ENCODE measurements around the gene CSAG1. TPM values are rescaled to one million over a fixed set of nuclear protein-coding genes. Genes with fewer than 3 reads are reported as not detected.

Gene CSAG1
- total RNA-seq, 1 experiment from 2014 or later, result 1.2 TPM

DNA sequence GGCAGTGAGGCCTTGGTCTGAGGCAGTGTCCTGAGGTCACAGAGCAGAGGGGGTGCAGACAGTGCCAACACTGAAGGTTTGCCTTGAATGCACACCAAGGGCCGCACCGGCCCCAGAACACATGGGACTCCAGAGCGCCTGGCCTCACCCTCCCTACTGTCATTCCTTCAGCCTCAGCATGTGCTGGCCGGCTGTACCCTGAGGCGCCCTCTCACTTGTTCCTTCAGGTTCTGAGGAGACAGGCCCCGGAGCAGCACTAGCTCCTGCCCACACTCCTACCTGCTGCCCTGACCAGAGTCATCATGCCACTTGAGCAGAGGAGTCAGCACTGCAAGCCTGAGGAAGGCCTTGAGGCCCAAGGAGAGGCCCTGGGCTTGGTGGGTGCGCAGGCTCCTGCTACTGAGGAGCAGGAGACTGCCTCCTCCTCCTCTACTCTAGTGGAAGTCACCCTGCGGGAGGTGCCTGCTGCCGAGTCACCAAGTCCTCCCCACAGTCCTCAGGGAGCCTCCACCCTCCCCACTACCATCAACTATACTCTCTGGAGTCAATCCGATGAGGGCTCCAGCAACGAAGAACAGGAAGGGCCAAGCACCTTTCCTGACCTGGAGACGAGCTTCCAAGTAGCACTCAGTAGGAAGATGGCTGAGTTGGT lies 2.5 kb upstream of the CSAG1 start:
- no peaks in the 10 kb centered on the region for H3K36me3 ChIP-seq (ENCODE audit: control insufficient read depth in 1 of 2, insufficient read depth in 2 of 2, low read length in 2 of 2)
- no peaks in the 10 kb centered on the region for H4K20me1 ChIP-seq (ENCODE audit: insufficient read depth)
- DNase-seq (ENCODE audit: low read depth, low spot score) (no peak), ATAC-seq (no peak)
- intact Hi-C loops (cut with micrococcal nuclease), result no loop called here
- no peak for TF ChIP-seq EZH2 (IDR thresholded peaks at IDR 0.05)
- BruUV-seq (replicated peaks), result no TSS peak
- no peaks in the 10 kb centered on the region for H3K79me2 ChIP-seq (ENCODE audit: insufficient read depth, low read length)
- no peaks in the 10 kb centered on the region for H3K9me3 ChIP-seq (ENCODE audit: control insufficient read depth in 1 of 2, insufficient read depth in 1 of 2, low read depth in 1 of 2, low read length in 2 of 2)
- H3K27ac ChIP-seq (ENCODE audit: low read depth, low read length), result no peak overlapping the region
- ChIA-PET RAD21 (ENCODE audit: low non-redundant PET in 1 of 2, low total read pairs in 2 of 2, uncharacterized antibody in 2 of 2, unreplicated experiment in 2 of 2) (no interaction called here), POLR2A (no interaction called here), CTCF (no interaction called here)
- H3K9ac ChIP-seq (ENCODE audit: low read length), result no peak overlapping the region
- no peak overlapping the region for H3K4me2 ChIP-seq (ENCODE audit: low read length)
- no peak overlapping the region for H2AFZ ChIP-seq (ENCODE audit: low read depth, low read length, poor library complexity, severe bottlenecking)
- no peaks in the 10 kb centered on the region for H3K4me1 ChIP-seq (ENCODE audit: control insufficient read depth in 1 of 2, insufficient read depth in 2 of 2, low read length in 2 of 2)
- H3K4me3 ChIP-seq (replicated peaks in 1 of 2; ENCODE audit: low read depth in 1 of 2, low read length in 2 of 2), result no peak overlapping the region
- no peaks in the 10 kb centered on the region for H3K27me3 ChIP-seq (ENCODE audit: insufficient read depth, low read length)
- H3K9me2 ChIP-seq (ENCODE audit: insufficient read depth), result no peaks in the 10 kb centered on the region

DNA sequence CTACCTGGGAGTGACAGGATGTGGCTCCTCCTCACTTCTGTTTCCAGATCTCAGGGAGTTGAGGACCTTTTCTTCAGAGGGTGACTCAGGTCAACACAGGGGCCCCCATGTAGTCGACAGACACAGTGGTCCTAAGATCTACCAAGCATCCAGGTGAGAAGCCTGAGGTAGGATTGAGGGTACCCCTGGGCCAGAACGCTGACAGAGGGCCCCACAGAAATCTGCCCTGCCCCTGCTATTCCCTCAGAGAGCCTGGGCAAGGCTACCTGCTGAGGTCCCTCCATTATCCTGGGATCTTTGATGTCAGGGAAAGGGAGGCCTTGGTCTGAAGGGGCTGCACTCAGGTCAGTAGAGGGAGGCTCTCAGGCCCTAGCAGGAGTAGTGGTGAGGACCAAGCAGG lies 1.6 kb upstream of the CSAG1 start:
- Histone ChIP-seq H3K9me2 (ENCODE audit: insufficient read depth) (no peaks in the 10 kb centered on the region), H4K20me1 (ENCODE audit: insufficient read depth) (no peaks in the 10 kb centered on the region), H3K4me2 (ENCODE audit: low read length) (no peak overlapping the region), H3K27ac (ENCODE audit: low read depth, low read length) (no peak overlapping the region), H3K4me3 (replicated peaks in 1 of 2; ENCODE audit: low read depth in 1 of 2, low read length in 2 of 2) (no peak overlapping the region), H3K27me3 (ENCODE audit: insufficient read depth, low read length) (no peaks in the 10 kb centered on the region), H3K36me3 (ENCODE audit: control insufficient read depth in 1 of 2, insufficient read depth in 2 of 2, low read length in 2 of 2) (no peaks in the 10 kb centered on the region), H2AFZ (ENCODE audit: low read depth, low read length, poor library complexity, severe bottlenecking) (no peak overlapping the region), H3K79me2 (ENCODE audit: insufficient read depth, low read length) (no peaks in the 10 kb centered on the region), H3K4me1 (ENCODE audit: control insufficient read depth in 1 of 2, insufficient read depth in 2 of 2, low read length in 2 of 2) (no peaks in the 10 kb centered on the region), H3K9me3 (ENCODE audit: control insufficient read depth in 1 of 2, insufficient read depth in 1 of 2, low read depth in 1 of 2, low read length in 2 of 2) (no peaks in the 10 kb centered on the region), H3K9ac (ENCODE audit: low read length) (no peak overlapping the region)
- ChIA-PET RAD21 (ENCODE audit: low non-redundant PET in 1 of 2, low total read pairs in 2 of 2, uncharacterized antibody in 2 of 2, unreplicated experiment in 2 of 2) (no interaction called here), POLR2A (no interaction called here), CTCF (no interaction called here)
- DNase-seq (ENCODE audit: low read depth, low spot score), result no peak
- ATAC-seq, result no peak
- no peak for TF ChIP-seq TCF7L2 (IDR thresholded peaks at IDR 0.05; ENCODE audit: borderline replicate concordance, extremely low read depth, insufficient read depth, insufficient read length)
- no peak for TF ChIP-seq ZFX (IDR thresholded peaks at IDR 0.05)
- TF ChIP-seq CEBPB (IDR thresholded peaks at IDR 0.05; ENCODE audit: low read depth), result no peak
- TF ChIP-seq, protein P1, sequence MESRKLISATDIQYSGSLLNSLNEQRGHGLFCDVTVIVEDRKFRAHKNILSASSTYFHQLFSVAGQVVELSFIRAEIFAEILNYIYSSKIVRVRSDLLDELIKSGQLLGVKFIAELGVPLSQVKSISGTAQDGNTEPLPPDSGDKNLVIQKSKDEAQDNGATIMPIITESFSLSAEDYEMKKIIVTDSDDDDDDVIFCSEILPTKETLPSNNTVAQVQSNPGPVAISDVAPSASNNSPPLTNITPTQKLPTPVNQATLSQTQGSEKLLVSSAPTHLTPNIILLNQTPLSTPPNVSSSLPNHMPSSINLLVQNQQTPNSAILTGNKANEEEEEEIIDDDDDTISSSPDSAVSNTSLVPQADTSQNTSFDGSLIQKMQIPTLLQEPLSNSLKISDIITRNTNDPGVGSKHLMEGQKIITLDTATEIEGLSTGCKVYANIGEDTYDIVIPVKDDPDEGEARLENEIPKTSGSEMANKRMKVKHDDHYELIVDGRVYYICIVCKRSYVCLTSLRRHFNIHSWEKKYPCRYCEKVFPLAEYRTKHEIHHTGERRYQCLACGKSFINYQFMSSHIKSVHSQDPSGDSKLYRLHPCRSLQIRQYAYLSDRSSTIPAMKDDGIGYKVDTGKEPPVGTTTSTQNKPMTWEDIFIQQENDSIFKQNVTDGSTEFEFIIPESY (IDR thresholded peaks at IDR 0.05; ENCODE audit: extremely low read depth, insufficient replicate concordance, low read length), result no peak
- TF ChIP-seq, protein P2, sequence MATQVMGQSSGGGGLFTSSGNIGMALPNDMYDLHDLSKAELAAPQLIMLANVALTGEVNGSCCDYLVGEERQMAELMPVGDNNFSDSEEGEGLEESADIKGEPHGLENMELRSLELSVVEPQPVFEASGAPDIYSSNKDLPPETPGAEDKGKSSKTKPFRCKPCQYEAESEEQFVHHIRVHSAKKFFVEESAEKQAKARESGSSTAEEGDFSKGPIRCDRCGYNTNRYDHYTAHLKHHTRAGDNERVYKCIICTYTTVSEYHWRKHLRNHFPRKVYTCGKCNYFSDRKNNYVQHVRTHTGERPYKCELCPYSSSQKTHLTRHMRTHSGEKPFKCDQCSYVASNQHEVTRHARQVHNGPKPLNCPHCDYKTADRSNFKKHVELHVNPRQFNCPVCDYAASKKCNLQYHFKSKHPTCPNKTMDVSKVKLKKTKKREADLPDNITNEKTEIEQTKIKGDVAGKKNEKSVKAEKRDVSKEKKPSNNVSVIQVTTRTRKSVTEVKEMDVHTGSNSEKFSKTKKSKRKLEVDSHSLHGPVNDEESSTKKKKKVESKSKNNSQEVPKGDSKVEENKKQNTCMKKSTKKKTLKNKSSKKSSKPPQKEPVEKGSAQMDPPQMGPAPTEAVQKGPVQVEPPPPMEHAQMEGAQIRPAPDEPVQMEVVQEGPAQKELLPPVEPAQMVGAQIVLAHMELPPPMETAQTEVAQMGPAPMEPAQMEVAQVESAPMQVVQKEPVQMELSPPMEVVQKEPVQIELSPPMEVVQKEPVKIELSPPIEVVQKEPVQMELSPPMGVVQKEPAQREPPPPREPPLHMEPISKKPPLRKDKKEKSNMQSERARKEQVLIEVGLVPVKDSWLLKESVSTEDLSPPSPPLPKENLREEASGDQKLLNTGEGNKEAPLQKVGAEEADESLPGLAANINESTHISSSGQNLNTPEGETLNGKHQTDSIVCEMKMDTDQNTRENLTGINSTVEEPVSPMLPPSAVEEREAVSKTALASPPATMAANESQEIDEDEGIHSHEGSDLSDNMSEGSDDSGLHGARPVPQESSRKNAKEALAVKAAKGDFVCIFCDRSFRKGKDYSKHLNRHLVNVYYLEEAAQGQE (IDR thresholded peaks at IDR 0.05; ENCODE audit: low read depth), result no peak
- TF ChIP-seq EGR1 (IDR thresholded peaks at IDR 0.05; ENCODE audit: low read depth), result no peak
- TF ChIP-seq, protein P3, sequence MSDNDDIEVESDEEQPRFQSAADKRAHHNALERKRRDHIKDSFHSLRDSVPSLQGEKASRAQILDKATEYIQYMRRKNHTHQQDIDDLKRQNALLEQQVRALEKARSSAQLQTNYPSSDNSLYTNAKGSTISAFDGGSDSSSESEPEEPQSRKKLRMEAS (IDR thresholded peaks at IDR 0.05), result no peak
- TF ChIP-seq POLR2AphosphoS5 (IDR thresholded peaks at IDR 0.05; ENCODE audit: low read depth, low read length), result no peak
- TF ChIP-seq POLR2A (IDR thresholded peaks at IDR 0.05; ENCODE audit: borderline replicate concordance, extremely low read depth, insufficient read depth, insufficient read length), result no peak
- TF ChIP-seq CBX3 (IDR thresholded peaks at IDR 0.05; ENCODE audit: low read depth), result no peak
- no peak for TF ChIP-seq FOSL1 (IDR thresholded peaks at IDR 0.05; ENCODE audit: low read depth)
- no peak for TF ChIP-seq EZH2phosphoT487 (IDR thresholded peaks at IDR 0.05; ENCODE audit: borderline replicate concordance)
- no TSS peak for BruUV-seq (replicated peaks)
- intact Hi-C loops (cut with micrococcal nuclease), result no loop called here

All from HCT116 (cell line).